Activated CD8-positive, alpha-beta T cell treated with anti-CD3 and anti-CD28 coated beads for 36 hours (primary cell): ENCODE measurements around the gene PAXIP1. TPM values are rescaled to one million over a fixed set of nuclear protein-coding genes. Genes with fewer than 3 reads are reported as not detected.

Experiments
- ATAC-seq: fragments of 200-7000 bp; cut with Tn5 transposase; one replicate; pipeline ENCODE4 v1.10.0; 2021; ENCODE audit warnings: mild to moderate bottlenecking, moderate library complexity
- CTCF ChIA-PET: fragments of 350-600 bp; sonication (Branson Sonifier 250); formaldehyde crosslinking; loops from one replicate; lab custom pipeline; 2021; ENCODE audit warnings: antibody characterized with exemption; lab: Charles Lee
- POLR2A ChIA-PET: fragments of 350-600 bp; sonication (Branson Sonifier 250); formaldehyde crosslinking; loops from one replicate; lab custom pipeline; 2021; ENCODE audit warnings: antibody characterized with exemption; lab: Charles Lee
- DNase-seq: peaks from one replicate; pipeline ENCODE4 v3.0.0-alpha.2; 2020
- H3K27ac Mint-ChIP-seq: one replicate; pipeline ENCODE4 v1.8.0; 2021; ENCODE audit warnings: mild to moderate bottlenecking, mixed read lengths
- H3K27me3 Mint-ChIP-seq: one replicate; pipeline ENCODE4 v1.8.0; 2021; ENCODE audit warnings: mixed read lengths
- H3K36me3 Mint-ChIP-seq: one replicate; pipeline ENCODE4 v1.8.0; 2021; ENCODE audit warnings: low read depth, mixed read lengths
- H3K4me1 Mint-ChIP-seq: one replicate; pipeline ENCODE4 v1.8.0; 2021; ENCODE audit warnings: low read depth, mixed read lengths
- H3K4me3 Mint-ChIP-seq: one replicate; pipeline ENCODE4 v1.8.0; 2021; ENCODE audit warnings: mild to moderate bottlenecking, moderate library complexity, mixed read lengths
- H3K9me3 Mint-ChIP-seq: one replicate; pipeline ENCODE4 v1.8.0; 2021; ENCODE audit warnings: mixed read lengths
- CTCF ChIP-seq: fragments of 200-600 bp; IDR thresholded peaks from one replicate; pipeline ENCODE4 v1.8.0; 2022; ENCODE audit warnings: antibody characterized with exemption, mild to moderate bottlenecking
- intact Hi-C: fragments of 100-400 bp; cut with micrococcal nuclease; formaldehyde crosslinking; loops from one replicate; pipeline ENCODE4 v1.10.0; 2022
- total RNA-seq, 2 experiments: library from RNA; stranded (reverse); gene quantifications; one replicate each; pipeline ENCODE4 v1.2.3, GENCODE V29; 2021

Gene PAXIP1
- total RNA-seq, 2 experiments from 2014 or later: 20.5 to 23.9 TPM

GRCh38 chr7:154914308-154914995, 88.5 kb downstream of the PAXIP1 start:
- Mint-ChIP-seq H3K9me3 (peaks cover 2% of the 10 kb centered on the region), H3K4me3 (no peak overlapping the region), H3K36me3 (no peaks in the 10 kb centered on the region), H3K27ac (no peak overlapping the region), H3K4me1 (peaks cover 5% of the 10 kb centered on the region), H3K27me3 (peaks cover 14% of the 10 kb centered on the region)
- ChIA-PET POLR2A (interaction anchor here (1.8 kb wide), 1 partner anchor 14 kb away, joined by 7 read pairs; no protein-coding TSS in a partner anchor), CTCF (interaction anchor here (0.7 to 6.4 kb wide), 27 partner anchors 7 to 1986 kb away, joined by 3 to 77 read pairs (median 4); no protein-coding TSS in a partner anchor)
- DNase-seq (no peak), ATAC-seq (no peak)
- intact Hi-C loops: no loop called here
- TF ChIP-seq CTCF: no peak

- Mint-ChIP-seq H3K27ac (no peak overlapping the region), H3K27me3 (peaks cover 14% of the 10 kb centered on the region), H3K36me3 (no peaks in the 10 kb centered on the region), H3K4me3 (peak overlapping the region; percentile 63), H3K9me3 (peaks cover 2% of the 10 kb centered on the region), H3K4me1 (peaks cover 5% of the 10 kb centered on the region)
- POLR2A ChIA-PET: interaction anchor here (1.8 kb wide), 1 partner anchor 15 kb away, joined by 7 read pairs; no protein-coding TSS in a partner anchor
- CTCF ChIA-PET: interaction anchor here (0.7 to 6.4 kb wide), 29 partner anchors 8 to 1985 kb away, joined by 3 to 77 read pairs (median 4); no protein-coding TSS in a partner anchor
- intact Hi-C loops: no loop called here
- peak; percentile 94 for ATAC-seq
- peak; percentile 91 for TF ChIP-seq CTCF
- DNase-seq: peak; percentile 92
Measured at GRCh38 chr7:154913638-154914307, 89.2 kb downstream of the PAXIP1 start.

GRCh38 chr7:154912871-154913637, 89.9 kb downstream of the PAXIP1 start:
- DNase-seq (no peak), ATAC-seq (no peak)
- no peak overlapping the region for H3K4me3 Mint-ChIP-seq
- peaks cover 2% of the 10 kb centered on the region for H3K9me3 Mint-ChIP-seq
- intact Hi-C loops: no loop called here
- peaks cover 5% of the 10 kb centered on the region for H3K4me1 Mint-ChIP-seq
- ChIA-PET POLR2A (no interaction called here), CTCF (interaction anchor here (0.8 to 6.4 kb wide), 18 partner anchors 9 to 622 kb away, joined by 3 to 77 read pairs (median 4); no protein-coding TSS in a partner anchor)
- H3K27ac Mint-ChIP-seq: no peak overlapping the region
- TF ChIP-seq CTCF: no peak
- no peaks in the 10 kb centered on the region for H3K36me3 Mint-ChIP-seq
- H3K27me3 Mint-ChIP-seq: peaks cover 16% of the 10 kb centered on the region

GRCh38 chr7:154911862-154912455, 91.0 kb downstream of the PAXIP1 start:
- Mint-ChIP-seq H3K4me3 (no peak overlapping the region), H3K4me1 (peaks cover 5% of the 10 kb centered on the region), H3K36me3 (no peaks in the 10 kb centered on the region), H3K27ac (no peak overlapping the region), H3K27me3 (peaks cover 17% of the 10 kb centered on the region), H3K9me3 (peaks cover 2% of the 10 kb centered on the region)
- CTCF ChIA-PET: interaction anchor here (0.8 to 6.4 kb wide), 8 partner anchors 11 to 445 kb away, joined by 3 to 77 read pairs (median 10); no protein-coding TSS in a partner anchor
- no peak for TF ChIP-seq CTCF
- POLR2A ChIA-PET: no interaction called here
- ATAC-seq: no peak
- intact Hi-C loops: no loop called here
- DNase-seq: no peak
